ENCODE measurements around the gene SPI1. TPM values are rescaled to one million over a fixed set of nuclear protein-coding genes. Genes with fewer than 3 reads are reported as not detected.

The SPI1 gene
- total RNA-seq, 1 donor from 2014 or later: 8.3 TPM

GRCh38 chr11:47413351-47413750, 35.0 kb upstream of the SPI1 start:
- Histone ChIP-seq H3K27me3 (ENCODE audit: low read depth) (no peaks in the 10 kb centered on the region), H3K36me3 (peaks cover 64% of the 10 kb centered on the region), H3K9me3 (replicated peaks) (no peaks in the 10 kb centered on the region), H3K27ac (replicated peaks) (peak overlapping the region; percentile 91), H3K4me3 (no peak overlapping the region), H3K4me1 (peaks cover 77% of the 10 kb centered on the region)
- no peak for DNase-seq
- no peak for TF ChIP-seq CTCF (IDR thresholded peaks at IDR 0.05; ENCODE audit: borderline replicate concordance)
- intact Hi-C loops (cut with micrococcal nuclease): no loop called here

GRCh38 chr11:47411884-47412746, 33.8 kb upstream of the SPI1 start:
- peaks cover 80% of the 10 kb centered on the region for H3K4me1 ChIP-seq
- H3K4me3 ChIP-seq: no peak overlapping the region
- intact Hi-C loops (cut with micrococcal nuclease): no loop called here
- peak; percentile 42 for DNase-seq
- peak; percentile 74 for TF ChIP-seq CTCF (IDR thresholded peaks at IDR 0.05; ENCODE audit: borderline replicate concordance)
- H3K9me3 ChIP-seq (replicated peaks): no peaks in the 10 kb centered on the region
- H3K27ac ChIP-seq (replicated peaks): peak overlapping the region; percentile 15
- H3K27me3 ChIP-seq (ENCODE audit: low read depth): no peaks in the 10 kb centered on the region
- peaks cover 53% of the 10 kb centered on the region for H3K36me3 ChIP-seq

GRCh38 chr11:47410370-47411264, 32.3 kb upstream of the SPI1 start:
- no peaks in the 10 kb centered on the region for H3K9me3 ChIP-seq (replicated peaks)
- H3K36me3 ChIP-seq: peaks cover 53% of the 10 kb centered on the region
- TF ChIP-seq CTCF (IDR thresholded peaks at IDR 0.05; ENCODE audit: borderline replicate concordance): no peak
- peaks cover 72% of the 10 kb centered on the region for H3K4me1 ChIP-seq
- intact Hi-C loops (cut with micrococcal nuclease): no loop called here
- H3K27ac ChIP-seq (replicated peaks): peak overlapping the region; percentile 99
- DNase-seq: no peak
- no peaks in the 10 kb centered on the region for H3K27me3 ChIP-seq (ENCODE audit: low read depth)
- peak overlapping the region; percentile 87 for H3K4me3 ChIP-seq

- Histone ChIP-seq H3K27ac (replicated peaks) (peak overlapping the region; percentile 99), H3K27me3 (ENCODE audit: low read depth) (no peaks in the 10 kb centered on the region), H3K4me1 (peaks cover 63% of the 10 kb centered on the region), H3K36me3 (peaks cover 44% of the 10 kb centered on the region), H3K4me3 (peak overlapping the region; percentile 87), H3K9me3 (replicated peaks) (no peaks in the 10 kb centered on the region)
- no peak for TF ChIP-seq CTCF (IDR thresholded peaks at IDR 0.05; ENCODE audit: borderline replicate concordance)
- intact Hi-C loops (cut with micrococcal nuclease): no loop called here
- DNase-seq: no peak
These were observed 31.4 kb upstream of the SPI1 start for GRCh38 chr11:47409440-47410369.

All from left ventricle myocardium inferior (tissue), 1 donor.